Measurements from ENCODE around the gene DCC. TPM values are rescaled to one million over a fixed set of nuclear protein-coding genes. Genes with fewer than 3 reads are reported as not detected.

DCC gene
- total RNA-seq, 1 experiment from 2014 or later, result 0.39 TPM

DNA sequence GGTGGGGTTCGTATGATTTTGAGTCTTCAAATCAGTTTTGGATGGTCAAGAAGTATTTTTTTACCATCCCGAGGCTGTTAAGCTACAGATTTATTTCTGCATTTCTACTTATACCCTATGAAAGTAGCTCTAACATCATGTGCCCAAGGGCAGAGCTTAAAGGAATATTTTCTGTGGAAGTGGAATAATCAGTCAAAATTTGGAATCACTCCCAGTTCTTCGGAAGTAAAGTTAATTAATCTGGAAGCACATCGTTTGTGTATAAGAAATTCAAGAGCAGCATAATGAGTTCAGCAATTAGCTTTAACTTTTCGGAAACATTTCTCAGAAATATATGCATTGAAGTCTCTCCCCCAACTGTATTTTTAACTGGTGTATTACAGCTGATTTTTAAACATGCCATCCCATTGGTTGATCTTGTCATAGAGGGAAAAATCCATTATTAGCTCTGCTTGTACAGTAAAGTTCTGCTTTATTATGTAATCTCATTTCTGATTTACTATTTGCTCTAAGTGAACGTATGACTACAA, 510.1 kb downstream of the DCC start:
- Histone ChIP-seq H3K4me1 (no peaks in the 10 kb centered on the region), H3K4me3 (ENCODE audit: low read depth, low read length) (no peak overlapping the region), H3K27me3 (replicated peaks; ENCODE audit: control insufficient read depth, insufficient read depth, low read length) (no peaks in the 10 kb centered on the region), H3K9me3 (no peaks in the 10 kb centered on the region), H3K36me3 (ENCODE audit: control insufficient read depth, insufficient read depth, low read length) (no peaks in the 10 kb centered on the region)
- ChIA-PET CTCF (no interaction called here), POLR2A (no interaction called here)
- no peaks in the 10 kb centered on the region for H3K9me3 Mint-ChIP-seq (ENCODE audit: unreplicated experiment)
- no peaks in the 10 kb centered on the region for H3K27me3 Mint-ChIP-seq (ENCODE audit: insufficient read depth, unreplicated experiment)
- intact Hi-C loops (cut with micrococcal nuclease; ENCODE audit: unreplicated experiment), result no loop called here
- no peaks in the 10 kb centered on the region for H3K4me1 Mint-ChIP-seq (ENCODE audit: low read depth, unreplicated experiment)
- no peak overlapping the region for H3K4me3 Mint-ChIP-seq (ENCODE audit: unreplicated experiment)
- H3K27ac Mint-ChIP-seq (ENCODE audit: unreplicated experiment), result no peak overlapping the region
- DNase-seq, result no peak
- BruUV-seq (replicated peaks), result no TSS peak
- H3K36me3 Mint-ChIP-seq (ENCODE audit: insufficient read depth, unreplicated experiment), result no peaks in the 10 kb centered on the region
- TF ChIP-seq CTCF (IDR thresholded peaks at IDR 0.05; ENCODE audit: insufficient read depth in 1 of 2, low read depth in 1 of 2, low read length in 1 of 2, severe bottlenecking in 1 of 2, unreplicated experiment in 1 of 2), result no peak

GRCh38 chr18:52861558-52861957, 521.6 kb downstream of the DCC start:
- Mint-ChIP-seq H3K36me3 (ENCODE audit: insufficient read depth, unreplicated experiment) (no peaks in the 10 kb centered on the region), H3K4me3 (ENCODE audit: unreplicated experiment) (no peak overlapping the region), H3K9me3 (ENCODE audit: unreplicated experiment) (no peaks in the 10 kb centered on the region), H3K27me3 (ENCODE audit: insufficient read depth, unreplicated experiment) (no peaks in the 10 kb centered on the region), H3K27ac (ENCODE audit: unreplicated experiment) (no peak overlapping the region), H3K4me1 (ENCODE audit: low read depth, unreplicated experiment) (no peaks in the 10 kb centered on the region)
- no peak for DNase-seq
- Histone ChIP-seq H3K4me1 (no peaks in the 10 kb centered on the region), H3K36me3 (ENCODE audit: control insufficient read depth, insufficient read depth, low read length) (no peaks in the 10 kb centered on the region), H3K4me3 (ENCODE audit: low read depth, low read length) (no peak overlapping the region), H3K9me3 (no peaks in the 10 kb centered on the region), H3K27me3 (replicated peaks; ENCODE audit: control insufficient read depth, insufficient read depth, low read length) (no peaks in the 10 kb centered on the region)
- POLR2A ChIA-PET, result interaction anchor here (0.6 kb wide), 1 partner anchor 9 kb away, joined by 3 read pairs; no protein-coding TSS in a partner anchor
- TF ChIP-seq CTCF (IDR thresholded peaks at IDR 0.05; ENCODE audit: insufficient read depth in 1 of 2, low read depth in 1 of 2, low read length in 1 of 2, severe bottlenecking in 1 of 2, unreplicated experiment in 1 of 2), result no peak
- BruUV-seq (replicated peaks), result no TSS peak
- CTCF ChIA-PET, result no interaction called here
- intact Hi-C loops (cut with micrococcal nuclease; ENCODE audit: unreplicated experiment), result no loop called here

- Mint-ChIP-seq H3K4me1 (ENCODE audit: low read depth, unreplicated experiment) (no peaks in the 10 kb centered on the region), H3K27ac (ENCODE audit: unreplicated experiment) (no peak overlapping the region), H3K36me3 (ENCODE audit: insufficient read depth, unreplicated experiment) (no peaks in the 10 kb centered on the region), H3K4me3 (ENCODE audit: unreplicated experiment) (no peak overlapping the region), H3K9me3 (ENCODE audit: unreplicated experiment) (no peaks in the 10 kb centered on the region), H3K27me3 (ENCODE audit: insufficient read depth, unreplicated experiment) (no peaks in the 10 kb centered on the region)
- ChIA-PET POLR2A (no interaction called here), CTCF (no interaction called here)
- Histone ChIP-seq H3K4me1 (no peaks in the 10 kb centered on the region), H3K4me3 (ENCODE audit: low read depth, low read length) (no peak overlapping the region), H3K36me3 (ENCODE audit: control insufficient read depth, insufficient read depth, low read length) (no peaks in the 10 kb centered on the region), H3K27me3 (replicated peaks; ENCODE audit: control insufficient read depth, insufficient read depth, low read length) (no peaks in the 10 kb centered on the region), H3K9me3 (no peaks in the 10 kb centered on the region)
- DNase-seq, result no peak
- TF ChIP-seq CTCF (IDR thresholded peaks at IDR 0.05; ENCODE audit: insufficient read depth in 1 of 2, low read depth in 1 of 2, low read length in 1 of 2, severe bottlenecking in 1 of 2, unreplicated experiment in 1 of 2), result no peak
- no TSS peak for BruUV-seq (replicated peaks)
- intact Hi-C loops (cut with micrococcal nuclease; ENCODE audit: unreplicated experiment), result no loop called here
These were observed 529.4 kb downstream of the DCC start for GRCh38 chr18:52869349-52869923.

Data from Caco-2 (cell line).